ENCODE measurements around the gene HDAC4.

HDAC4 gene

DNA sequence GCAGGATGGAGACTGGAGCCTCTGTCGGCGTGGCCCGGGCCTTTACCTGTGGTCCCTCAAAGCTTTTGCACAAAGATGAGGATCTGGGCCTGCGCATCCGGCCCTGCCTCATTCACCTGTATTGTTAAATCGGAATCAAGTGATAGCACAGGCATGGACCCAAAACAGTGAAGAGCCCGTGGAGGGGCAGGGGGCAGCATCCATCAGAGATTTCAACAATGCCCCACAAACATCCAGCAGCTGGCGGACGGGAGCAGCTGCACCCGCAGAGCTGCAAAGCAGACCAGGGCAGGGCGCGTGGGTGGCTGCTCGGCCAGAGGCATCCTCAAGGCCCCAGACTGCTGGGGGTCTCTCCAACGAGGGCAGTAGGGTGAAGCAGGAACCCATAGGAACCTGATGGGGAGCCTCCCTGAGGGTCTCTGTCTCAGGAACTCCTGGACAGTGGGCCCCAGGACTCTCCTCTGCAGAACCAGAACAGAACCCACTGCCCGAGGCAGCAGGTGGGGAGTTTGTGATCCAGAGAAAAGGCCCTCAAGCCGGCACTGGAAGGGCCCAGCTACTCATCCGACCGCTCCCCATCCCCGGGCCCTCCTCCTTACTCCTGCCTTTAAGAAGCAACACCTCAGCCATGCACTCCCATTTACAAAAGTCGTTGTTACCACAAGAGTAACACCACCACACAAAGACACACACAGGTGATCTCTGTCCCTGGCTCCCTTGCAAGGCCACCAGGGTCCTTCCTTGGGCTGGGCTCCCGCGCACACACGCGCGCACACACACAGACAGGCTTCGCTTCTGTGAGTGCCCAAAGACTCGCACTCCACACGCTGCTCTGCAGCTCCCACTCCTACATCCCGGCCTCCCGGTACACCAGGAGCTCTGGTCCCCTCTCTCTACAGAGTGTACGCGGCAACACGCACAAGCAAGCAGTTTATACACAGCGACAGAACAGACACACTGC lies 28.8 kb downstream of the HDAC4 start:
- ChIA-PET CTCF (no interaction called here), POLR2A (no interaction called here)
- no peak overlapping the region for H3K27ac ChIP-seq (ENCODE audit: extremely low read depth, low read depth, low read length)
- TF ChIP-seq ZBTB20 (tag by site-specific recombination; IDR thresholded peaks at IDR 0.05) = no peak
- no peak for TF ChIP-seq CTCF (tag by site-specific recombination; IDR thresholded peaks at IDR 0.05)
- no peak for TF ChIP-seq ZNF514 (tag by site-specific recombination; IDR thresholded peaks at IDR 0.05)
- no peak for TF ChIP-seq ZEB2 (tag by site-specific recombination; IDR thresholded peaks at IDR 0.05)
- no peak for TF ChIP-seq ZNF623 (tag by site-specific recombination; IDR thresholded peaks at IDR 0.05)
- no peak for TF ChIP-seq ZNF404 (tag by site-specific recombination; IDR thresholded peaks at IDR 0.05)
- no peak for TF ChIP-seq ZNF585B (tag by site-specific recombination; IDR thresholded peaks at IDR 0.05)
- no peak for TF ChIP-seq ZNF501 (tag by site-specific recombination; IDR thresholded peaks at IDR 0.05)
- no peak for TF ChIP-seq ZNF239 (tag by site-specific recombination; IDR thresholded peaks at IDR 0.05)
- no peak for TF ChIP-seq ZNF175 (tag by site-specific recombination; IDR thresholded peaks at IDR 0.05)
- no peak for TF ChIP-seq ZNF580 (tag by site-specific recombination; IDR thresholded peaks at IDR 0.05)
- no peak for TF ChIP-seq ZNF785 (tag by site-specific recombination; IDR thresholded peaks at IDR 0.05)
- TF ChIP-seq, protein P1, sequence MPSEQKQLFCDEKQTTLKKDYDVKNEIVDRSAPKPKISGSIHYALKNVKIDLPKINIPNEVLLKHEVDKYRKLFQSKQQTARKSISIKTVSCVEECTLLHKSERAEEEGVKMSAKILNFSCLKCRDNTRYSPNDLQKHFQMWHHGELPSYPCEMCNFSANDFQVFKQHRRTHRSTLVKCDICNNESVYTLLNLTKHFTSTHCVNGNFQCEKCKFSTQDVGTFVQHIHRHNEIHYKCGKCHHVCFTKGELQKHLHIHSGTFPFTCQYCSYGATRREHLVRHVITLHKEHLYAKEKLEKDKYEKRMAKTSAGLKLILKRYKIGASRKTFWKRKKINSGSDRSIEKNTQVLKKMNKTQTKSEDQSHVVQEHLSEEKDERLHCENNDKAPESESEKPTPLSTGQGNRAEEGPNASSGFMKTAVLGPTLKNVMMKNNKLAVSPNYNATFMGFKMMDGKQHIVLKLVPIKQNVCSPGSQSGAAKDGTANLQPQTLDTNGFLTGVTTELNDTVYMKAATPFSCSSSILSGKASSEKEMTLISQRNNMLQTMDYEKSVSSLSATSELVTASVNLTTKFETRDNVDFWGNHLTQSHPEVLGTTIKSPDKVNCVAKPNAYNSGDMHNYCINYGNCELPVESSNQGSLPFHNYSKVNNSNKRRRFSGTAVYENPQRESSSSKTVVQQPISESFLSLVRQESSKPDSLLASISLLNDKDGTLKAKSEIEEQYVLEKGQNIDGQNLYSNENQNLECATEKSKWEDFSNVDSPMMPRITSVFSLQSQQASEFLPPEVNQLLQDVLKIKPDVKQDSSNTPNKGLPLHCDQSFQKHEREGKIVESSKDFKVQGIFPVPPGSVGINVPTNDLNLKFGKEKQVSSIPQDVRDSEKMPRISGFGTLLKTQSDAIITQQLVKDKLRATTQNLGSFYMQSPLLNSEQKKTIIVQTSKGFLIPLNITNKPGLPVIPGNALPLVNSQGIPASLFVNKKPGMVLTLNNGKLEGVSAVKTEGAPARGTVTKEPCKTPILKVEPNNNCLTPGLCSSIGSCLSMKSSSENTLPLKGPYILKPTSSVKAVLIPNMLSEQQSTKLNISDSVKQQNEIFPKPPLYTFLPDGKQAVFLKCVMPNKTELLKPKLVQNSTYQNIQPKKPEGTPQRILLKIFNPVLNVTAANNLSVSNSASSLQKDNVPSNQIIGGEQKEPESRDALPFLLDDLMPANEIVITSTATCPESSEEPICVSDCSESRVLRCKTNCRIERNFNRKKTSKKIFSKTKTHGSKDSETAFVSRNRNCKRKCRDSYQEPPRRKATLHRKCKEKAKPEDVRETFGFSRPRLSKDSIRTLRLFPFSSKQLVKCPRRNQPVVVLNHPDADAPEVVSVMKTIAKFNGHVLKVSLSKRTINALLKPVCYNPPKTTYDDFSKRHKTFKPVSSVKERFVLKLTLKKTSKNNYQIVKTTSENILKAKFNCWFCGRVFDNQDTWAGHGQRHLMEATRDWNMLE (tag by site-specific recombination; conservative IDR thresholded peaks at IDR 0.05; ENCODE audit: low read depth) = no peak
- TF ChIP-seq, protein P2, sequence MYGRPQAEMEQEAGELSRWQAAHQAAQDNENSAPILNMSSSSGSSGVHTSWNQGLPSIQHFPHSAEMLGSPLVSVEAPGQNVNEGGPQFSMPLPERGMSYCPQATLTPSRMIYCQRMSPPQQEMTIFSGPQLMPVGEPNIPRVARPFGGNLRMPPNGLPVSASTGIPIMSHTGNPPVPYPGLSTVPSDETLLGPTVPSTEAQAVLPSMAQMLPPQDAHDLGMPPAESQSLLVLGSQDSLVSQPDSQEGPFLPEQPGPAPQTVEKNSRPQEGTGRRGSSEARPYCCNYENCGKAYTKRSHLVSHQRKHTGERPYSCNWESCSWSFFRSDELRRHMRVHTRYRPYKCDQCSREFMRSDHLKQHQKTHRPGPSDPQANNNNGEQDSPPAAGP (tag by site-specific recombination; IDR thresholded peaks at IDR 0.05) = no peak
- no peak for TF ChIP-seq ZNF280C (tag by site-specific recombination; IDR thresholded peaks at IDR 0.05)
- TF ChIP-seq ZNF324 (tag by site-specific recombination; IDR thresholded peaks at IDR 0.05) = no peak
- no peak for TF ChIP-seq ZNF701 (tag by site-specific recombination; IDR thresholded peaks at IDR 0.05)
- TF ChIP-seq ZNF10 (tag by site-specific recombination; IDR thresholded peaks at IDR 0.05) = no peak
- TF ChIP-seq ZNF610 (tag by site-specific recombination; IDR thresholded peaks at IDR 0.05; ENCODE audit: borderline replicate concordance) = no peak
- TF ChIP-seq OVOL3 (tag by site-specific recombination; IDR thresholded peaks at IDR 0.05) = no peak
- H3K4me3 ChIP-seq (ENCODE audit: low read depth, low read length) = no peak overlapping the region
- H3K4me1 ChIP-seq (ENCODE audit: control insufficient read depth, insufficient read depth, low read length) = no peaks in the 10 kb centered on the region; the same call in 1 of the 2 replicates
- H3K9me3 ChIP-seq (ENCODE audit: control insufficient read depth, insufficient read depth, low read depth, low read length) = no peaks in the 10 kb centered on the region
- no peaks in the 10 kb centered on the region for H3K36me3 ChIP-seq (ENCODE audit: control insufficient read depth in 2 of 2, insufficient read depth in 1 of 2, low read length in 2 of 2)
